KOPT-K1 (cell line): Measurements from ENCODE around the gene SLC5A9.
"Not testable (repeated sequence)": the region's sequence is repeated elsewhere in the genome, so short reads cannot be mapped to it uniquely, and the experiment has no call there.

Experiments
- H3K27ac ChIP-seq: fragments of 200-600 bp; sonication (generic); 2 replicates; pipeline ENCODE4 v1.5.1; 2016; ENCODE audit warnings: antibody characterized with exemption, mild to moderate bottlenecking, low read depth, low read length; ENCODE audit not compliant: poor library complexity, severe bottlenecking
- H3K36me3 ChIP-seq: fragments of 200-600 bp; sonication (generic); 2 replicates; pipeline ENCODE4 v1.5.1; 2017; ENCODE audit warnings: antibody characterized with exemption, mild to moderate bottlenecking, low read length, moderate library complexity; ENCODE audit not compliant: insufficient read depth
- H3K9me3 ChIP-seq: fragments of 200-600 bp; sonication (generic); 2 replicates; pipeline ENCODE4 v1.5.1; 2017; ENCODE audit warnings: antibody characterized with exemption, low read length, mild to moderate bottlenecking; ENCODE audit not compliant: insufficient read depth, poor library complexity, severe bottlenecking

The SLC5A9 gene

DNA sequence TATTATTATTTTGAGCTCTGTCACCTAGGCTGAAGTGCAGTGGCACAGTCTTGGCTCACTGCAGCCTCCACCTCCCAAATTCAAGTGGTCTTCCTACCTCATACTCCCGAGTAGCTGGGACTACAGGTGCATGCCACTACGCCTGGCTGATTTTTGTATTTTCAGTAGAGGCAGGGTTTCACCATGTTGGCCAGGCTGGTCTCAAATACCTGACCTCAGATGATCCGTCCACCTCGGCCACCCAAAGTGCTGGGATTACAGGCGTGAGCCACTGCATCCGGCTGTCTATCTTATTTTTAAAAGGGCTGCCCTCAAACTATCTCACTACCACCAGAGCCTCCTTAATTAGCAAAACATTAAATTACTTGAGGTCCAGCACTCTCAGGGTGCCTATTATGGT lies 71.6 kb downstream of the SLC5A9 start:
- not testable (repeated sequence) for H3K27ac ChIP-seq, H3K36me3 ChIP-seq, H3K9me3 ChIP-seq

DNA sequence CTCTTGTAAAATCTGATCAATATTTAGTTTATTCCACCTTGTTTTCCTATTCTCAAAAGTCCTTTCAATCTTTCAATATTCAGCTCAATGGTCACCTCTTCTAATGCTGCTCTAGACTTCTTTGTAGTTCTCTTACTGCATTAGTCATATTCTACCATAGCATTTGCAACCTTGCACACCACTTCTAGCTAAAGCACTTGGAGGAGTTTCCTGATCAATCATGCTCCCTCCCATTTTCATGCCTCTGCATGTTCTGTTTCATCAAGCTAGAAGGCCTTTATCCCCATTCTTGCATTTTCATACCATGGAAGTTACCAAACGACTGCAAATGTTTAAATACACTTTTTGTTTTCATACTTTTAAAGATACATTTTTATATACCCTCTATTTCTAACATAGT lies 72.1 kb downstream of the SLC5A9 start:
- Histone ChIP-seq H3K36me3 (no peaks in the 10 kb centered on the region), H3K27ac (no peak overlapping the region), H3K9me3 (no peaks in the 10 kb centered on the region)
